HepG2 (cell line): ENCODE data around the gene NDUFS7. TPM values are rescaled to one million over a fixed set of nuclear protein-coding genes. Genes with fewer than 3 reads are reported as not detected.

Source experiments
- ATF7 ChIP-seq, 2 experiments: fragments of 450-650 bp in 1 of 2; sonication (generic) in 1 of 2; formaldehyde crosslinking in 1 of 2; IDR thresholded peaks; 2 replicates each; pipeline versions ENCODE4 v1.4.0 to v1.6.1; 2016 to 2020; ENCODE audit warnings: antibody characterized with exemption in 1 of 2, mild to moderate bottlenecking in 1 of 2, missing genetic modification reagents in 1 of 2
- FOXO1 ChIP-seq: sonication (generic); formaldehyde crosslinking; IDR thresholded peaks from 2 replicates; pipeline ENCODE4 v1.4.0; 2020; ENCODE audit warnings: missing genetic modification reagents
- GATA4 ChIP-seq: sonication (generic); IDR thresholded peaks from 2 replicates; pipeline ENCODE4 v1.6.1; 2016; ENCODE audit warnings: antibody characterized with exemption, low read depth, borderline replicate concordance
- HOXD1 ChIP-seq: sonication (generic); formaldehyde crosslinking; IDR thresholded peaks from 2 replicates; pipeline ENCODE4 v1.5.0; 2020; ENCODE audit warnings: missing genetic modification reagents
- MBD4 ChIP-seq: IDR thresholded peaks from 2 replicates; pipeline ENCODE4 v1.6.1; 2012; ENCODE audit warnings: low read length, inconsistent platforms, borderline replicate concordance
- MIER3 ChIP-seq: IDR thresholded peaks from 2 replicates; pipeline ENCODE4 v1.6.1; 2016; ENCODE audit warnings: missing compliant biosample characterization, borderline replicate concordance
- PCBP1 ChIP-seq: fragments of 200-400 bp; formaldehyde crosslinking; IDR thresholded peaks from 2 replicates; pipeline ENCODE4 v1.6.1; 2017; ENCODE audit warnings: mild to moderate bottlenecking, low read depth, low read length, borderline replicate concordance
- SKI ChIP-seq: fragments of 450-650 bp; IDR thresholded peaks from one replicate; pipeline ENCODE4 v1.6.1; 2018; ENCODE audit warnings: mild to moderate bottlenecking; ENCODE audit not compliant: partially characterized antibody
- SMAD3 ChIP-seq: sonication (generic); formaldehyde crosslinking; IDR thresholded peaks from 2 replicates; pipeline ENCODE4 v1.4.0; 2020; ENCODE audit warnings: missing genetic modification reagents
- SSRP1 ChIP-seq: IDR thresholded peaks from 2 replicates; pipeline ENCODE4 v1.6.1; 2016; ENCODE audit warnings: control low read depth
- STAG1 ChIP-seq: sonication (generic); formaldehyde crosslinking; IDR thresholded peaks from 2 replicates; pipeline ENCODE4 v1.4.0; 2020; ENCODE audit warnings: missing genetic modification reagents
- TAF1 ChIP-seq: sonication (generic); formaldehyde crosslinking; IDR thresholded peaks from 2 replicates; pipeline ENCODE4 v1.4.0; 2020; ENCODE audit warnings: missing genetic modification reagents
- TARDBP ChIP-seq: sonication (generic); formaldehyde crosslinking; IDR thresholded peaks from 2 replicates; pipeline ENCODE4 v1.8.0; 2022; ENCODE audit warnings: mild to moderate bottlenecking, missing genetic modification reagents
- ZBTB3 ChIP-seq: sonication (generic); formaldehyde crosslinking; IDR thresholded peaks from 2 replicates; pipeline ENCODE4 v1.4.0; 2020; ENCODE audit warnings: low read depth, mild to moderate bottlenecking, moderate library complexity, missing genetic modification reagents, borderline replicate concordance
- ZNF224 ChIP-seq: sonication (generic); formaldehyde crosslinking; IDR thresholded peaks from 2 replicates; pipeline ENCODE4 v1.5.0; 2020; ENCODE audit warnings: mild to moderate bottlenecking, missing genetic modification reagents
- ZNF3 ChIP-seq: IDR thresholded peaks from 2 replicates; pipeline ENCODE4 v1.7.0; 2017; ENCODE audit warnings: inconsistent platforms
- ZNF451 ChIP-seq: sonication (generic); formaldehyde crosslinking; IDR thresholded peaks from 2 replicates; pipeline ENCODE4 v1.5.0; 2020; ENCODE audit warnings: mild to moderate bottlenecking, missing genetic modification reagents
- ZNF720 ChIP-seq: sonication (generic); formaldehyde crosslinking; IDR thresholded peaks from 2 replicates; pipeline ENCODE4 v1.4.0; 2020; ENCODE audit warnings: missing genetic modification reagents
- ZSCAN9 ChIP-seq: IDR thresholded peaks from 2 replicates; pipeline ENCODE4 v1.6.1; 2016; ENCODE audit warnings: borderline replicate concordance
- polyA plus RNA-seq, 8 experiments: library from polyadenylated mRNA; depleted of rRNA in 3 of 8; stranded (reverse) in 7 of 8; unstranded in 1 of 8; fragments of >200 nt; fragmentation: Illumina TruSeq in 4 of 8; extraction: Trizol in 4 of 8; gene quantifications; 2 replicates each; pipeline versions ENCODE4 v1.2.1 to v1.2.3, GENCODE V29; 2011 to 2016; ENCODE audit warnings: low read depth in 4 of 8, missing spikeins in 1 of 8, mixed read lengths in 1 of 8; ENCODE audit not compliant: insufficient read depth in 1 of 8
- total RNA-seq, 5 experiments: library from RNA; depleted of rRNA; stranded (reverse); fragments of >200 nt; fragmentation: Illumina TruSeq; extraction: Trizol; gene quantifications; 2 replicates each; pipeline ENCODE4 v1.2.3, GENCODE V29; 2016; ENCODE audit warnings: low read depth in 1 of 5
- TF ChIP-seq, protein P1 (sequence below): sonication (generic); formaldehyde crosslinking; IDR thresholded peaks from 2 replicates; pipeline ENCODE4 v1.4.0; 2020; ENCODE audit warnings: missing genetic modification reagents, mild to moderate bottlenecking, borderline replicate concordance
- TF ChIP-seq, protein P2 (sequence below): IDR thresholded peaks from 2 replicates; pipeline ENCODE4 v1.6.1; 2012; ENCODE audit warnings: low read depth, low read length, improper control_type of control experiment
- TF ChIP-seq, protein P3 (sequence below): IDR thresholded peaks from 2 replicates; pipeline ENCODE4 v1.6.1; 2018; ENCODE audit warnings: missing genetic modification reagents
- TF ChIP-seq, protein P4 (sequence below): sonication (generic); formaldehyde crosslinking; IDR thresholded peaks from 2 replicates; pipeline ENCODE4 v1.9.0; 2022; ENCODE audit warnings: low read depth, missing genetic modification reagents
- TF ChIP-seq, protein P5 (sequence below): sonication (generic); formaldehyde crosslinking; IDR thresholded peaks from 2 replicates; pipeline ENCODE4 v1.8.1; 2023; ENCODE audit warnings: missing genetic modification reagents, inconsistent platforms, borderline replicate concordance

The NDUFS7 gene
- total and polyA plus RNA-seq, 2 of the 13 experiments (the other 11 are each of a cell fraction or from before 2014, with no cell fraction given), result 34.3 to 66.9 TPM

DNA sequence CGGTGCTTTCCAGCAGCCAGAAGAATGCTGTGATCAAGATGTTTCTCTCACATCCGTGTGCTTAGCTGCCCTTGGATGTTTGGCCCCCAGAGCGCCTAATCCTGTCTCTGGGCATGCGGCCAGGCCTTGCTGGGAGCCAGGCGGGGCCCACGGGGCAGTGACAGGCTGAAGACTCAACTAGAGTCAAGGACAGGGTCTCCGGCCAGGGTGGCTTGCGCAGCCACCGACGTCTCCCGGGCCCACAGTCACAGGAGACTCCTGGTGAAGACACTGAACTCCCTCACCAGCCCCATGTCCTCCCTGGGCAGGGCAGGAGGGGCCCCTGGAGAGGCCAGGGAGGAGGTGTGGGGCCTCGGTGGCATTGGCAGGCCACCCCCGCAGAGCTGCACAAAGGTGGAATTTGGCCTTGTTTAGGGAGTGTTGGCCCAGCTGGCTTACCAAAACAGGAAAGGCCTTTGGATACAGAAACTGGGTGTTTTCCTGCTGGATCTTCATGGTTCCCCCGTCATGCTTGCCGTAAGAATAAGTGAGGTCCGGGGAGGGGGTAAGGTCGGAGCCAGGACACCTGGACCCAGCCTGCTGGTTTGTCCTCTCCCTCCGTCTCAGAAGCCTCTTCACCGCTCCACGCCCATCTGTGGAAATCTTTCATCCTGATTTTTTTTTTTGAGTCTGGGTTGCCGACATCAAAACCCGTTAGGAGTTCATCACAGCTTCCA, 10.0 kb upstream of the NDUFS7 start (continued):
- TF ChIP-seq, protein P1, sequence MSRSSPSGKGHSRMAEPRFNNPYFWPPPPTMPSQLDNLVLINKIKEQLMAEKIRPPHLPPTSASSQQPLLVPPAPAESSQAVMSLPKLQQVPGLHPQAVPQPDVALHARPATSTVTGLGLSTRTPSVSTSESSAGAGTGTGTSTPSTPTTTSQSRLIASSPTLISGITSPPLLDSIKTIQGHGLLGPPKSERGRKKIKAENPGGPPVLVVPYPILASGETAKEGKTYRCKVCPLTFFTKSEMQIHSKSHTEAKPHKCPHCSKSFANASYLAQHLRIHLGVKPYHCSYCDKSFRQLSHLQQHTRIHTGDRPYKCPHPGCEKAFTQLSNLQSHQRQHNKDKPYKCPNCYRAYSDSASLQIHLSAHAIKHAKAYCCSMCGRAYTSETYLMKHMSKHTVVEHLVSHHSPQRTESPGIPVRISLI (CRISPR knock-in tag), result peak; percentile 60; the same call in 1 of the 2 replicates
- peak; percentile 85 for TF ChIP-seq ZSCAN9
- TF ChIP-seq PCBP1, result no peak
- TF ChIP-seq ZBTB3, result no peak
- peak; percentile 82 for TF ChIP-seq HOXD1 (CRISPR knock-in tag)
- TF ChIP-seq ZNF224 (CRISPR knock-in tag), result no peak
- TF ChIP-seq ATF7 (IDR thresholded peaks at IDR 0.05), result no peak
- TF ChIP-seq ATF7 (CRISPR knock-in tag; IDR thresholded peaks at IDR 0.05), result no peak
- TF ChIP-seq, protein P2, sequence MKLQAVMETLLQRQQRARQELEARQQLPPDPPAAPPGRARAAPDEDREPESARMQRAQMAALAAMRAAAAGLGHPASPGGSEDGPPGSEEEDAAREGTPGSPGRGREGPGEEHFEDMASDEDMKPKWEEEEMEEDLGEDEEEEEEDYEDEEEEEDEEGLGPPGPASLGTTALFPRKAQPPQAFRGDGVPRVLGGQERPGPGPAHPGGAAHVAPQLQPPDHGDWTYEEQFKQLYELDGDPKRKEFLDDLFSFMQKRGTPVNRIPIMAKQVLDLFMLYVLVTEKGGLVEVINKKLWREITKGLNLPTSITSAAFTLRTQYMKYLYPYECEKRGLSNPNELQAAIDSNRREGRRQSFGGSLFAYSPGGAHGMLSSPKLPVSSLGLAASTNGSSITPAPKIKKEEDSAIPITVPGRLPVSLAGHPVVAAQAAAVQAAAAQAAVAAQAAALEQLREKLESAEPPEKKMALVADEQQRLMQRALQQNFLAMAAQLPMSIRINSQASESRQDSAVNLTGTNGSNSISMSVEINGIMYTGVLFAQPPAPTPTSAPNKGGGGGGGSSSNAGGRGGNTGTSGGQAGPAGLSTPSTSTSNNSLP, result no peak
- TF ChIP-seq SMAD3, result peak; percentile 41; the same call in 1 of the 2 replicates
- peak; percentile 83; the same call in 1 of the 2 replicates for TF ChIP-seq ZNF451 (CRISPR knock-in tag)
- TF ChIP-seq MIER3 (CRISPR knock-in tag), result peak; percentile 80; the same call in 1 of the 2 replicates
- TF ChIP-seq, protein P3, sequence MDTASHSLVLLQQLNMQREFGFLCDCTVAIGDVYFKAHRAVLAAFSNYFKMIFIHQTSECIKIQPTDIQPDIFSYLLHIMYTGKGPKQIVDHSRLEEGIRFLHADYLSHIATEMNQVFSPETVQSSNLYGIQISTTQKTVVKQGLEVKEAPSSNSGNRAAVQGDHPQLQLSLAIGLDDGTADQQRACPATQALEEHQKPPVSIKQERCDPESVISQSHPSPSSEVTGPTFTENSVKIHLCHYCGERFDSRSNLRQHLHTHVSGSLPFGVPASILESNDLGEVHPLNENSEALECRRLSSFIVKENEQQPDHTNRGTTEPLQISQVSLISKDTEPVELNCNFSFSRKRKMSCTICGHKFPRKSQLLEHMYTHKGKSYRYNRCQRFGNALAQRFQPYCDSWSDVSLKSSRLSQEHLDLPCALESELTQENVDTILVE (CRISPR knock-in tag), result peak; percentile 95
- TF ChIP-seq, protein P4, sequence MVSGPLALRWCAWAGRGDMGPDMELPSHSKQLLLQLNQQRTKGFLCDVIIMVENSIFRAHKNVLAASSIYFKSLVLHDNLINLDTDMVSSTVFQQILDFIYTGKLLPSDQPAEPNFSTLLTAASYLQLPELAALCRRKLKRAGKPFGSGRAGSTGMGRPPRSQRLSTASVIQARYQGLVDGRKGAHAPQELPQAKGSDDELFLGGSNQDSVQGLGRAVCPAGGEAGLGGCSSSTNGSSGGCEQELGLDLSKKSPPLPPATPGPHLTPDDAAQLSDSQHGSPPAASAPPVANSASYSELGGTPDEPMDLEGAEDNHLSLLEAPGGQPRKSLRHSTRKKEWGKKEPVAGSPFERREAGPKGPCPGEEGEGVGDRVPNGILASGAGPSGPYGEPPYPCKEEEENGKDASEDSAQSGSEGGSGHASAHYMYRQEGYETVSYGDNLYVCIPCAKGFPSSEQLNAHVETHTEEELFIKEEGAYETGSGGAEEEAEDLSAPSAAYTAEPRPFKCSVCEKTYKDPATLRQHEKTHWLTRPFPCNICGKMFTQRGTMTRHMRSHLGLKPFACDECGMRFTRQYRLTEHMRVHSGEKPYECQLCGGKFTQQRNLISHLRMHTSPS, result peak; percentile 77
- peak; percentile 83 for TF ChIP-seq TARDBP (CRISPR knock-in tag)
- TF ChIP-seq SKI, result peak; percentile 80
- TF ChIP-seq TAF1 (CRISPR knock-in tag), result peak; percentile 38; the same call in 1 of the 2 replicates
- 0 out of 2 replicates have a peak, but pooled peaks have one; percentile 23 for TF ChIP-seq STAG1
- TF ChIP-seq ZNF3, result 0 out of 2 replicates have a peak, but pooled peaks have one; percentile 49
- TF ChIP-seq SSRP1, result no peak; the same call in 1 of the 2 replicates
- TF ChIP-seq GATA4, result peak; percentile 47; the same call in 1 of the 2 replicates
- peak; percentile 49; the same call in 1 of the 2 replicates for TF ChIP-seq FOXO1
- no peak for TF ChIP-seq ZNF720 (CRISPR knock-in tag)
- TF ChIP-seq, protein P5, sequence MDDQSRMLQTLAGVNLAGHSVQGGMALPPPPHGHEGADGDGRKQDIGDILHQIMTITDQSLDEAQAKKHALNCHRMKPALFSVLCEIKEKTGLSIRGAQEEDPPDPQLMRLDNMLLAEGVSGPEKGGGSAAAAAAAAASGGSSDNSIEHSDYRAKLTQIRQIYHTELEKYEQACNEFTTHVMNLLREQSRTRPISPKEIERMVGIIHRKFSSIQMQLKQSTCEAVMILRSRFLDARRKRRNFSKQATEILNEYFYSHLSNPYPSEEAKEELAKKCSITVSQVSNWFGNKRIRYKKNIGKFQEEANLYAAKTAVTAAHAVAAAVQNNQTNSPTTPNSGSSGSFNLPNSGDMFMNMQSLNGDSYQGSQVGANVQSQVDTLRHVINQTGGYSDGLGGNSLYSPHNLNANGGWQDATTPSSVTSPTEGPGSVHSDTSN (CRISPR knock-in tag), result no peak
- no peak for TF ChIP-seq MBD4
